ENCODE data around the gene FEM1C.

DNA sequence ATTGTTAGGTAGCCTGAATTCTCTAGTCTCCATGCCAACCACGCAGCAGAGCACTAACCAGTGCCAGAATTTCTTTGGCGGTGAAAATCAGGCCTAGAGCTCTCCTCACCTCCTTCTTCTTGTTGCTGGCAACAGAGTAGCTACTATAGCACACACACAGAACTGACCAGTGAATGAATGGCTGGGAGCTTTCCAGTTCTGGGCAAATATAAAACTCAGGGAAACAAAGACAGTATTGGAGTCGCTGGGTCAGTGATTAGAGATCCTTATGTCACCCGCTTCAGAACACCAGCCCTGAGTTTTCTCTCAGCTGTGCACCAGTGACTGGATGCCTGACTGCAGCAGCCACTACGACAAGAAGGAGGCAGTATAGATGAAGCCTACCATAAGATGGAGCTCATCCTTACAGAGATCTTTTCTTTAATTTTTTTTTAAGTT, 26.9 kb upstream of the FEM1C start:
- TF ChIP-seq, protein P1, sequence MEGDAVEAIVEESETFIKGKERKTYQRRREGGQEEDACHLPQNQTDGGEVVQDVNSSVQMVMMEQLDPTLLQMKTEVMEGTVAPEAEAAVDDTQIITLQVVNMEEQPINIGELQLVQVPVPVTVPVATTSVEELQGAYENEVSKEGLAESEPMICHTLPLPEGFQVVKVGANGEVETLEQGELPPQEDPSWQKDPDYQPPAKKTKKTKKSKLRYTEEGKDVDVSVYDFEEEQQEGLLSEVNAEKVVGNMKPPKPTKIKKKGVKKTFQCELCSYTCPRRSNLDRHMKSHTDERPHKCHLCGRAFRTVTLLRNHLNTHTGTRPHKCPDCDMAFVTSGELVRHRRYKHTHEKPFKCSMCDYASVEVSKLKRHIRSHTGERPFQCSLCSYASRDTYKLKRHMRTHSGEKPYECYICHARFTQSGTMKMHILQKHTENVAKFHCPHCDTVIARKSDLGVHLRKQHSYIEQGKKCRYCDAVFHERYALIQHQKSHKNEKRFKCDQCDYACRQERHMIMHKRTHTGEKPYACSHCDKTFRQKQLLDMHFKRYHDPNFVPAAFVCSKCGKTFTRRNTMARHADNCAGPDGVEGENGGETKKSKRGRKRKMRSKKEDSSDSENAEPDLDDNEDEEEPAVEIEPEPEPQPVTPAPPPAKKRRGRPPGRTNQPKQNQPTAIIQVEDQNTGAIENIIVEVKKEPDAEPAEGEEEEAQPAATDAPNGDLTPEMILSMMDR (conservative IDR thresholded peaks at IDR 0.05; ENCODE audit: low read depth, low read length) = no peak
- TF ChIP-seq POLR2A (IDR thresholded peaks at IDR 0.05; ENCODE audit: low read depth, low read length) (no peak), RFX5 (IDR thresholded peaks at IDR 0.05; ENCODE audit: low read depth, low read length) (no peak), CEBPB (IDR thresholded peaks at IDR 0.05; ENCODE audit: low read depth, low read length) (no peak)
